H1 (cell line): ENCODE results near the gene NEDD4. TPM values are rescaled to one million over a fixed set of nuclear protein-coding genes. Genes with fewer than 3 reads are reported as not detected.
"Not testable (repeated sequence)": the region's sequence is repeated elsewhere in the genome, so short reads cannot be mapped to it uniquely, and the experiment has no call there.

Experiments used
- CTCF ChIA-PET: fragments of 300-600 bp; sonication (Branson Sonifier 250); formaldehyde crosslinking; loops from one replicate; lab custom pipeline; 2021; ENCODE audit not compliant: partially characterized antibody; lab: Charles Lee
- POLR2A ChIA-PET: fragments of 300-600 bp; sonication (Branson Sonifier 250); formaldehyde crosslinking; loops from one replicate; lab custom pipeline; 2021; ENCODE audit warnings: inconsistent platforms; ENCODE audit not compliant: partially characterized antibody; lab: Charles Lee
- DNase-seq, 2 experiments: peaks; one replicate each; pipeline versions ENCODE4 v3.0.0 to v3.0.0-alpha.2; 2010 to 2022; ENCODE audit warnings: low spot score in 2 of 2, low read depth in 1 of 2, mixed read lengths in 1 of 2
- FAIRE-seq: peaks from 2 replicates; lab custom pipeline; 2011; peaks lifted over from hg19 to GRCh38; lab: Jason Lieb, UNC
- H2AFZ ChIP-seq: 2 replicates; pipeline ENCODE4 v1.8.1; 2012; ENCODE audit warnings: low read length, inconsistent platforms
- H2AK5ac ChIP-seq: 2 replicates; pipeline ENCODE4 v1.6.1; 2013; ENCODE audit warnings: low read depth, low read length
- H2BK120ac ChIP-seq: replicated peaks from 2 replicates; pipeline ENCODE3; 2013; ENCODE audit warnings: low read depth, low read length, inconsistent platforms
- H2BK12ac ChIP-seq: 2 replicates; pipeline ENCODE4 v1.6.1; 2013; ENCODE audit warnings: low read depth, low read length
- H2BK15ac ChIP-seq: 2 replicates; pipeline ENCODE4 v1.6.1; 2013; ENCODE audit warnings: low read length
- H2BK20ac ChIP-seq: 2 replicates; pipeline ENCODE4 v1.6.1; 2013; ENCODE audit warnings: low read length
- H2BK5ac ChIP-seq: 2 replicates; pipeline ENCODE4 v1.6.1; 2013; ENCODE audit warnings: low read depth, low read length
- H3K14ac ChIP-seq: 2 replicates; pipeline ENCODE4 v1.6.1; 2013; ENCODE audit warnings: inconsistent platforms; ENCODE audit not compliant: insufficient read length
- H3K18ac ChIP-seq: 2 replicates; pipeline ENCODE4 v1.6.1; 2013; ENCODE audit warnings: low read length; ENCODE audit errors: extremely low read depth
- H3K23ac ChIP-seq: 2 replicates; pipeline ENCODE4 v1.6.1; 2013; ENCODE audit warnings: inconsistent platforms; ENCODE audit not compliant: insufficient read length
- H3K23me2 ChIP-seq: 2 replicates; pipeline ENCODE4 v1.6.1; 2013; ENCODE audit warnings: low read depth, low read length
- H3K27ac ChIP-seq: 2 replicates; pipeline ENCODE4 v1.6.1; 2011; ENCODE audit warnings: low read depth, low read length, inconsistent platforms
- H3K27me3 ChIP-seq, 4 experiments: replicated peaks in 1 of 4; 1 replicate in 1 of 4; 2 replicates in 3 of 4; pipeline versions ENCODE4 v1.6.1 to v1.8.1; 2011 to 2013; ENCODE audit warnings: low read length in 3 of 4, mild to moderate bottlenecking in 3 of 4, inconsistent platforms in 2 of 4, mixed read lengths in 2 of 4, moderate library complexity in 1 of 4; ENCODE audit not compliant: control insufficient read depth in 3 of 4, insufficient read depth in 3 of 4; ENCODE audit errors: extremely low read depth in 1 of 4
- H3K36me3 ChIP-seq, 4 experiments: 2 replicates each; pipeline versions ENCODE4 v1.6.1 to v1.8.1; 2011 to 2013; ENCODE audit warnings: mild to moderate bottlenecking in 4 of 4, low read length in 3 of 4, moderate library complexity in 2 of 4, control low read depth in 1 of 4, inconsistent platforms in 1 of 4; ENCODE audit not compliant: insufficient read depth in 4 of 4, control insufficient read depth in 2 of 4
- H3K4ac ChIP-seq: replicated peaks from 2 replicates; pipeline ENCODE3; 2013; ENCODE audit warnings: low read length, low read depth, mixed read lengths, inconsistent platforms; ENCODE audit not compliant: insufficient read length
- H3K4me1 ChIP-seq, 4 experiments: replicated peaks in 1 of 4; 1 replicate in 1 of 4; 2 replicates in 3 of 4; pipeline versions ENCODE4 v1.6.1 to v1.8.1; 2011 to 2013; ENCODE audit warnings: low read length in 3 of 4, inconsistent platforms in 2 of 4, mixed read lengths in 1 of 4; ENCODE audit not compliant: insufficient read depth in 4 of 4, control insufficient read depth in 3 of 4
- H3K4me2 ChIP-seq, 2 experiments: 2 replicates each; pipeline versions ENCODE4 v1.6.1 to v1.8.1; 2011 to 2013; ENCODE audit warnings: low read depth in 2 of 2, low read length in 2 of 2, control low read depth in 1 of 2, inconsistent platforms in 1 of 2, mild to moderate bottlenecking in 1 of 2; ENCODE audit not compliant: insufficient read depth in 1 of 2
- H3K4me3 ChIP-seq, 4 experiments: fragments of 200-600, 300-600 bp in 1 of 4; sonication (generic), shearing (Covaris generic), sonication (Bioruptor Twin) in 1 of 4; 2 replicates each; pipeline versions ENCODE4 v1.5.1 to v1.8.1; 2011 to 2016; ENCODE audit warnings: low read length in 4 of 4, low read depth in 3 of 4, control low read depth in 2 of 4, inconsistent platforms in 2 of 4, mild to moderate bottlenecking in 2 of 4, mixed read lengths in 1 of 4, moderate library complexity in 1 of 4; ENCODE audit not compliant: insufficient read depth in 2 of 4; ENCODE audit errors: extremely low read depth in 1 of 4
- H3K56ac ChIP-seq: replicated peaks from 2 replicates; pipeline ENCODE3; 2013; ENCODE audit warnings: low read depth, mild to moderate bottlenecking, mixed read lengths, low read length, inconsistent platforms; ENCODE audit not compliant: insufficient read length
- H3K79me1 ChIP-seq: 2 replicates; pipeline ENCODE4 v1.6.1; 2013; ENCODE audit warnings: low read depth, low read length, control low read depth
- H3K79me2 ChIP-seq, 2 experiments: 2 replicates each; pipeline versions ENCODE4 v1.6.1 to v1.8.1; 2012 to 2013; ENCODE audit warnings: low read length in 2 of 2, mild to moderate bottlenecking in 2 of 2, inconsistent platforms in 1 of 2; ENCODE audit not compliant: insufficient read depth in 2 of 2, control insufficient read depth in 1 of 2
- H3K9ac ChIP-seq, 4 experiments: replicated peaks in 1 of 4; 1 replicate in 1 of 4; 2 replicates in 3 of 4; pipeline versions ENCODE4 v1.6.1 to v1.8.1; 2011 to 2013; ENCODE audit warnings: low read depth in 3 of 4, low read length in 3 of 4, control low read depth in 2 of 4, mild to moderate bottlenecking in 2 of 4, moderate library complexity in 2 of 4, inconsistent platforms in 1 of 4; ENCODE audit errors: extremely low read depth in 1 of 4
- H3K9me3 ChIP-seq, 2 experiments: 2 replicates each; pipeline versions ENCODE4 v1.6.1 to v1.8.1; 2012 to 2013; ENCODE audit warnings: mild to moderate bottlenecking in 2 of 2, moderate library complexity in 2 of 2, control low read depth in 1 of 2, inconsistent platforms in 1 of 2, low read depth in 1 of 2, low read length in 1 of 2, mixed read lengths in 1 of 2; ENCODE audit not compliant: insufficient read depth in 2 of 2
- H4K20me1 ChIP-seq, 2 experiments: replicated peaks in 1 of 2; 2 replicates each; pipeline versions ENCODE3 to v1.8.1; 2011 to 2013; ENCODE audit warnings: inconsistent platforms in 2 of 2, low read length in 2 of 2, mild to moderate bottlenecking in 1 of 2; ENCODE audit not compliant: insufficient read depth in 2 of 2, control insufficient read depth in 1 of 2
- H4K5ac ChIP-seq: 2 replicates; pipeline ENCODE4 v1.6.1; 2013; ENCODE audit warnings: low read length, low read depth, mixed read lengths, inconsistent platforms; ENCODE audit not compliant: insufficient read length
- H4K8ac ChIP-seq: 2 replicates; pipeline ENCODE4 v1.8.0; 2013; ENCODE audit warnings: mild to moderate bottlenecking, moderate library complexity, low read length, inconsistent platforms; ENCODE audit not compliant: insufficient read depth; ENCODE audit errors: extremely low read depth
- H4K91ac ChIP-seq: replicated peaks from 2 replicates; pipeline ENCODE3; 2013; ENCODE audit warnings: low read length, mixed read lengths, inconsistent platforms; ENCODE audit not compliant: insufficient read length
- WGBS, 2 experiments: shearing (Covaris generic) in 1 of 2; methylation state at CpG; one replicate each; pipeline versions ENCODE4 v1.1.6 to v1.1.7; 2013 to 2015; ENCODE audit warnings: low lambda C conversion rate in 2 of 2, mixed read lengths in 2 of 2, inconsistent platforms in 1 of 2, low coverage in 1 of 2, missing lambda C conversion rate in 1 of 2; ENCODE audit not compliant: insufficient replicate concordance in 2 of 2, insufficient coverage in 1 of 2, insufficient read length in 1 of 2; ENCODE audit errors: extremely low coverage in 1 of 2, missing lambda C conversion rate in 1 of 2; 5-methylcytosine and 5-hydroxymethylcytosine counted together
- polyA plus RNA-seq, 7 experiments: library from polyadenylated mRNA; depleted of rRNA in 3 of 7; stranded (reverse) in 5 of 7; unstranded in 2 of 7; fragments of >200 nt in 5 of 7; fragments of 200-250 nt in 2 of 7; gene quantifications; 1 replicate in 5 of 7; 2 replicates in 1 of 7; 4 replicates in 1 of 7; pipeline versions ENCODE4 v1.2.1 to v1.2.3, GENCODE V29; 2011 to 2013; ENCODE audit warnings: missing spikeins in 2 of 7, mixed read lengths in 2 of 7
- total RNA-seq: library from RNA; stranded (reverse); fragmentation: NEBNext Ultra II Directional; extraction: Animal tissue kit (Norgen Biotek cat#: 25700); gene quantifications from 2 replicates; pipeline ENCODE4 v1.2.1, GENCODE V29; 2021

NEDD4 gene
- total and polyA plus RNA-seq, 2 of the 8 experiments (the other 6 are each of a cell fraction or from before 2014, with no cell fraction given), result 0.95 to 3.9 TPM

GRCh38 chr15:55842897-55843296, 150.5 kb downstream of the NEDD4 start:
- H2BK12ac ChIP-seq, H3K18ac ChIP-seq, H4K8ac ChIP-seq, H3K9me3 ChIP-seq, H3K79me2 ChIP-seq, H3K4me1 ChIP-seq, H4K5ac ChIP-seq, H3K23ac ChIP-seq, DNase-seq, H2BK5ac ChIP-seq, H3K9ac ChIP-seq, H3K27ac ChIP-seq, FAIRE-seq, H3K4me3 ChIP-seq, POLR2A ChIA-PET, H2BK20ac ChIP-seq, H3K4me2 ChIP-seq, H2AK5ac ChIP-seq, H3K79me1 ChIP-seq, H2BK120ac ChIP-seq, H3K36me3 ChIP-seq, H3K23me2 ChIP-seq, H4K20me1 ChIP-seq, H3K27me3 ChIP-seq, H4K91ac ChIP-seq, H2AFZ ChIP-seq, H2BK15ac ChIP-seq, H3K4ac ChIP-seq, H3K14ac ChIP-seq, H3K56ac ChIP-seq: not testable (repeated sequence)
- CTCF ChIA-PET, result interaction anchor here (0.9 to 1.3 kb wide), 4 partner anchors 11 to 316 kb away, joined by 3 to 6 read pairs (median 4); no protein-coding TSS in a partner anchor
- WGBS, 2 experiments, result 86% methylated on average over 4 of the region's 4 CpGs; no CpG with 5 or more reads in 1 of the 2 experiments
